GM21367 (cell line): ENCODE data around the gene AK8.

Experiments used
- ATAC-seq: cut with Tn5 transposase; IDR thresholded peaks from one replicate; pipeline ENCODE4 v1.9.1; 2021; ENCODE audit not compliant: unreplicated experiment

Gene AK8

GRCh38 chr9:132858751-132859150, 19.3 kb downstream of the AK8 start:
- no peak for ATAC-seq

- ATAC-seq = no peak
These were observed 20.3 kb downstream of the AK8 start for GRCh38 chr9:132857616-132858342.

GRCh38 chr9:132857031-132857430, 21.1 kb downstream of the AK8 start:
- no peak for ATAC-seq

GRCh38 chr9:132855904-132856303, 22.2 kb downstream of the AK8 start:
- no peak for ATAC-seq

GRCh38 chr9:132854832-132855231, 23.3 kb downstream of the AK8 start:
- no peak for ATAC-seq

GRCh38 chr9:132853482-132853881, 24.6 kb downstream of the AK8 start:
- no peak for ATAC-seq

GRCh38 chr9:132849185-132849706, 28.8 kb downstream of the AK8 start:
- no peak for ATAC-seq

- no peak for ATAC-seq
These were observed 31.1 kb downstream of the AK8 start for GRCh38 chr9:132846918-132847515.

- ATAC-seq = no peak
These were observed 31.8 kb downstream of the AK8 start for GRCh38 chr9:132846109-132846917.

GRCh38 chr9:132842124-132843044, 35.7 kb downstream of the AK8 start:
- ATAC-seq = no peak

GRCh38 chr9:132840980-132841379, 37.1 kb downstream of the AK8 start:
- no peak for ATAC-seq

- ATAC-seq = no peak
These were observed 39.8 kb downstream of the AK8 start for GRCh38 chr9:132838291-132838690.

- no peak for ATAC-seq
These were observed 40.4 kb downstream of the AK8 start for GRCh38 chr9:132837501-132838286.

GRCh38 chr9:132834343-132834742, 43.7 kb downstream of the AK8 start:
- ATAC-seq = no peak

GRCh38 chr9:132833550-132834121, 44.4 kb downstream of the AK8 start:
- no peak for ATAC-seq

- ATAC-seq = no peak
These were observed 45.8 kb downstream of the AK8 start for GRCh38 chr9:132832171-132832881.

- ATAC-seq = no peak
These were observed 49.8 kb downstream of the AK8 start for GRCh38 chr9:132828201-132828770.

- ATAC-seq = no peak
These were observed 50.7 kb downstream of the AK8 start for GRCh38 chr9:132827366-132827765.
